ENCODE results near the gene SKAP1. TPM values are rescaled to one million over a fixed set of nuclear protein-coding genes. Genes with fewer than 3 reads are reported as not detected.

Gene SKAP1
- total and polyA plus RNA-seq, 2 experiments from 2014 or later = 0.27 TPM; not detected in 1

DNA sequence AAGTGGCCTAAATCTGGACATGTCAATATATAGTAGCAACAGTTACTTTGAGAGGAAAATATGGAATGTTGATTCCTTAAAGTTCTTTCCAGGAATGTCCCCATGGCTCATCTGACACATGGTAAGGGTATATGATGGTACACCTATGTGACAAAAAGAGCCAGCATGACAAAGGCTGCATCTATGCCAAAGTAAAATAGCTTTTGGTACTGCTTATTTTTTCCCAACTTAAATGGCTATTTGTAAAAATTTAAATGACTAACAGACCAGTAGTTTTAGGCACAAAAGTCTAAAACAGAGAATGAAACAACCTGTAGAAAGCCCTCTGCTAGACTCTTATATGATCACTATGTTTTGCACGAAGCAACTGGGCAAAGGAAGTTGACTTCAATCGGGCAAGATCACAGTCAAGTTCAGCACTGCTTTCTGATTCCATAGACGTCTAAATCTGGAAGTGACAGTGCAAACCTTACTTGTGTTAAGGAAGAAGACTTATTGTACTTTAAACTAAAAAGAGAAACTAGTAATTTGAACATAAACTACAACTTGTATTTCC, 135.1 kb downstream of the SKAP1 start:
- Histone ChIP-seq H4K20me1 (replicated peaks; ENCODE audit: insufficient read depth) (no peaks in the 10 kb centered on the region), H3K36me3 (ENCODE audit: insufficient read depth) (no peaks in the 10 kb centered on the region), H3F3A (replicated peaks; ENCODE audit: low read depth) (no peaks in the 10 kb centered on the region), H3K9me2 (ENCODE audit: insufficient read depth) (no peaks in the 10 kb centered on the region), H3K79me2 (replicated peaks; ENCODE audit: insufficient read depth) (no peaks in the 10 kb centered on the region), H2AFZ (no peak overlapping the region), H3K4me1 (ENCODE audit: insufficient read depth) (no peaks in the 10 kb centered on the region), H3K4me3 (no peak overlapping the region), H3K4me2 (no peak overlapping the region), H3K27ac (ENCODE audit: low read depth) (no peak overlapping the region), H3K27me3 (ENCODE audit: insufficient read depth) (no peaks in the 10 kb centered on the region)
- no peak for ATAC-seq
- Mint-ChIP-seq H3K4me1 (peaks cover 9% of the 10 kb centered on the region), H3K9me3 (no peaks in the 10 kb centered on the region), H3K27ac (no peak overlapping the region), H3K4me3 (no peak overlapping the region), H3K36me3 (ENCODE audit: low read depth) (no peaks in the 10 kb centered on the region), H3K27me3 (ENCODE audit: insufficient read depth, low read depth, poor library complexity) (no peaks in the 10 kb centered on the region)
- DNase-seq (ENCODE audit: low spot score) = no peak
- TF ChIP-seq, protein P1, sequence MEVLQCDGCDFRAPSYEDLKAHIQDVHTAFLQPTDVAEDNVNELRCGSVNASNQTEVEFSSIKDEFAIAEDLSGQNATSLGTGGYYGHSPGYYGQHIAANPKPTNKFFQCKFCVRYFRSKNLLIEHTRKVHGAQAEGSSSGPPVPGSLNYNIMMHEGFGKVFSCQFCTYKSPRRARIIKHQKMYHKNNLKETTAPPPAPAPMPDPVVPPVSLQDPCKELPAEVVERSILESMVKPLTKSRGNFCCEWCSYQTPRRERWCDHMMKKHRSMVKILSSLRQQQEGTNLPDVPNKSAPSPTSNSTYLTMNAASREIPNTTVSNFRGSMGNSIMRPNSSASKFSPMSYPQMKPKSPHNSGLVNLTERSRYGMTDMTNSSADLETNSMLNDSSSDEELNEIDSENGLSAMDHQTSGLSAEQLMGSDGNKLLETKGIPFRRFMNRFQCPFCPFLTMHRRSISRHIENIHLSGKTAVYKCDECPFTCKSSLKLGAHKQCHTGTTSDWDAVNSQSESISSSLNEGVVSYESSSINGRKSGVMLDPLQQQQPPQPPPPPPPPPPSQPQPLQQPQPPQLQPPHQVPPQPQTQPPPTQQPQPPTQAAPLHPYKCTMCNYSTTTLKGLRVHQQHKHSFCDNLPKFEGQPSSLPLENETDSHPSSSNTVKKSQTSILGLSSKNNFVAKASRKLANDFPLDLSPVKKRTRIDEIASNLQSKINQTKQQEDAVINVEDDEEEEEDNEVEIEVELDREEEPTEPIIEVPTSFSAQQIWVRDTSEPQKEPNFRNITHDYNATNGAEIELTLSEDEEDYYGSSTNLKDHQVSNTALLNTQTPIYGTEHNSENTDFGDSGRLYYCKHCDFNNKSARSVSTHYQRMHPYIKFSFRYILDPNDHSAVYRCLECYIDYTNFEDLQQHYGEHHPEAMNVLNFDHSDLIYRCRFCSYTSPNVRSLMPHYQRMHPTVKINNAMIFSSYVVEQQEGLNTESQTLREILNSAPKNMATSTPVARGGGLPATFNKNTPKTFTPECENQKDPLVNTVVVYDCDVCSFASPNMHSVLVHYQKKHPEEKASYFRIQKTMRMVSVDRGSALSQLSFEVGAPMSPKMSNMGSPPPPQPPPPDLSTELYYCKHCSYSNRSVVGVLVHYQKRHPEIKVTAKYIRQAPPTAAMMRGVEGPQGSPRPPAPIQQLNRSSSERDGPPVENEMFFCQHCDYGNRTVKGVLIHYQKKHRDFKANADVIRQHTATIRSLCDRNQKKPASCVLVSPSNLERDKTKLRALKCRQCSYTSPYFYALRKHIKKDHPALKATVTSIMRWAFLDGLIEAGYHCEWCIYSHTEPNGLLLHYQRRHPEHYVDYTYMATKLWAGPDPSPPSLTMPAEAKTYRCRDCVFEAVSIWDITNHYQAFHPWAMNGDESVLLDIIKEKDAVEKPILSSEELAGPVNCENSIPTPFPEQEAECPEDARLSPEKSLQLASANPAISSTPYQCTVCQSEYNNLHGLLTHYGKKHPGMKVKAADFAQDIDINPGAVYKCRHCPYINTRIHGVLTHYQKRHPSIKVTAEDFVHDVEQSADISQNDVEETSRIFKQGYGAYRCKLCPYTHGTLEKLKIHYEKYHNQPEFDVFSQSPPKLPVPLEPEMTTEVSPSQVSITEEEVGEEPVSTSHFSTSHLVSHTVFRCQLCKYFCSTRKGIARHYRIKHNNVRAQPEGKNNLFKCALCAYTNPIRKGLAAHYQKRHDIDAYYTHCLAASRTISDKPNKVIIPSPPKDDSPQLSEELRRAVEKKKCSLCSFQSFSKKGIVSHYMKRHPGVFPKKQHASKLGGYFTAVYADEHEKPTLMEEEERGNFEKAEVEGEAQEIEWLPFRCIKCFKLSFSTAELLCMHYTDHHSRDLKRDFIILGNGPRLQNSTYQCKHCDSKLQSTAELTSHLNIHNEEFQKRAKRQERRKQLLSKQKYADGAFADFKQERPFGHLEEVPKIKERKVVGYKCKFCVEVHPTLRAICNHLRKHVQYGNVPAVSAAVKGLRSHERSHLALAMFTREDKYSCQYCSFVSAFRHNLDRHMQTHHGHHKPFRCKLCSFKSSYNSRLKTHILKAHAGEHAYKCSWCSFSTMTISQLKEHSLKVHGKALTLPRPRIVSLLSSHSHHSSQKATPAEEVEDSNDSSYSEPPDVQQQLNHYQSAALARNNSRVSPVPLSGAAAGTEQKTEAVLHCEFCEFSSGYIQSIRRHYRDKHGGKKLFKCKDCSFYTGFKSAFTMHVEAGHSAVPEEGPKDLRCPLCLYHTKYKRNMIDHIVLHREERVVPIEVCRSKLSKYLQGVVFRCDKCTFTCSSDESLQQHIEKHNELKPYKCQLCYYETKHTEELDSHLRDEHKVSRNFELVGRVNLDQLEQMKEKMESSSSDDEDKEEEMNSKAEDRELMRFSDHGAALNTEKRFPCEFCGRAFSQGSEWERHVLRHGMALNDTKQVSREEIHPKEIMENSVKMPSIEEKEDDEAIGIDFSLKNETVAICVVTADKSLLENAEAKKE (CRISPR knock-in tag; IDR thresholded peaks at IDR 0.05) = no peak
- TF ChIP-seq, protein P2, sequence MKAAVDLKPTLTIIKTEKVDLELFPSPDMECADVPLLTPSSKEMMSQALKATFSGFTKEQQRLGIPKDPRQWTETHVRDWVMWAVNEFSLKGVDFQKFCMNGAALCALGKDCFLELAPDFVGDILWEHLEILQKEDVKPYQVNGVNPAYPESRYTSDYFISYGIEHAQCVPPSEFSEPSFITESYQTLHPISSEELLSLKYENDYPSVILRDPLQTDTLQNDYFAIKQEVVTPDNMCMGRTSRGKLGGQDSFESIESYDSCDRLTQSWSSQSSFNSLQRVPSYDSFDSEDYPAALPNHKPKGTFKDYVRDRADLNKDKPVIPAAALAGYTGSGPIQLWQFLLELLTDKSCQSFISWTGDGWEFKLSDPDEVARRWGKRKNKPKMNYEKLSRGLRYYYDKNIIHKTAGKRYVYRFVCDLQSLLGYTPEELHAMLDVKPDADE (IDR thresholded peaks at IDR 0.05) = no peak
- TF ChIP-seq STAT1 (IDR thresholded peaks at IDR 0.05; ENCODE audit: unreplicated experiment) (no peak), NANOG (IDR thresholded peaks at IDR 0.05; ENCODE audit: borderline replicate concordance) (no peak)

Measured in GM23338 (cell line).